GM12878 (cell line): ENCODE results near the gene KLHL9. TPM values are rescaled to one million over a fixed set of nuclear protein-coding genes. Genes with fewer than 3 reads are reported as not detected.
A peak's percentile ranks its signal among the peaks of the same experiment; 100 is the strongest.

Source experiments
- BRCA1 ChIP-seq: IDR thresholded peaks from 2 replicates; pipeline ENCODE4 v1.6.1; 2011; ENCODE audit warnings: low read depth, low read length, improper control_type of control experiment
- HDAC2 ChIP-seq: fragments of 200-600 bp; sonication (generic); IDR thresholded peaks from 2 replicates; pipeline ENCODE4 v1.6.1; 2017
- JUND ChIP-seq: IDR thresholded peaks from 2 replicates; pipeline ENCODE4 v1.6.1; 2012; ENCODE audit warnings: low read depth, mild to moderate bottlenecking, low read length, improper control_type of control experiment, moderate library complexity
- MTA2 ChIP-seq: fragments of 450-650 bp; IDR thresholded peaks from 2 replicates; pipeline ENCODE4 v1.6.1; 2016; ENCODE audit warnings: low read depth, mild to moderate bottlenecking, moderate library complexity
- PAX5 ChIP-seq: IDR thresholded peaks from 2 replicates; pipeline ENCODE4 v1.6.1; 2011; ENCODE audit warnings: low read depth, low read length, borderline replicate concordance
- POLR2AphosphoS2 ChIP-seq: IDR thresholded peaks from 2 replicates; pipeline ENCODE4 v1.6.1; 2011; ENCODE audit warnings: low read depth, mild to moderate bottlenecking, low read length, improper control_type of control experiment, moderate library complexity
- RUNX3 ChIP-seq: IDR thresholded peaks from 2 replicates; pipeline ENCODE4 v1.6.1; 2012; ENCODE audit warnings: low read length, inconsistent platforms
- SMC3 ChIP-seq: IDR thresholded peaks from 2 replicates; pipeline ENCODE4 v1.6.1; 2011; ENCODE audit warnings: low read length, improper control_type of control experiment, borderline replicate concordance
- SPI1 ChIP-seq: IDR thresholded peaks from 2 replicates; pipeline ENCODE4 v1.6.1; 2011; ENCODE audit warnings: low read depth, mild to moderate bottlenecking, low read length, moderate library complexity, borderline replicate concordance; ENCODE audit not compliant: insufficient read depth
- TARDBP ChIP-seq: IDR thresholded peaks from 2 replicates; pipeline ENCODE4 v1.6.1; 2016; ENCODE audit warnings: borderline replicate concordance
- TBL1XR1 ChIP-seq: IDR thresholded peaks from 2 replicates; pipeline ENCODE4 v1.6.1; 2012; ENCODE audit warnings: low read depth, low read length, improper control_type of control experiment
- WRNIP1 ChIP-seq: IDR thresholded peaks from 2 replicates; pipeline ENCODE4 v1.6.1; 2011; ENCODE audit warnings: low read depth, low read length, improper control_type of control experiment, borderline replicate concordance
- YY1 ChIP-seq: IDR thresholded peaks from 2 replicates; pipeline ENCODE4 v1.6.1; 2011; ENCODE audit warnings: low read depth, mild to moderate bottlenecking, low read length
- ZBED1 ChIP-seq: IDR thresholded peaks from 2 replicates; pipeline ENCODE4 v1.6.1; 2016; ENCODE audit warnings: borderline replicate concordance
- polyA plus RNA-seq, 11 experiments: library from polyadenylated mRNA; depleted of rRNA in 4 of 11; unstranded in 6 of 11; stranded (reverse) in 5 of 11; fragments of >200 nt; fragmentation: Nextera tagmentation in 4 of 11; fragmentation: Illumina TruSeq in 1 of 11; extraction: Ambion mirVana in 4 of 11; extraction: Trizol in 1 of 11; gene quantifications; 1 replicate in 1 of 11; 2 replicates in 10 of 11; pipeline versions ENCODE4 v1.2.1 to v1.2.3, GENCODE V29; 2011 to 2016; ENCODE audit warnings: inconsistent platforms in 2 of 11, missing spikeins in 2 of 11, low read depth in 1 of 11
- total RNA-seq, 4 experiments: library from RNA; depleted of rRNA in 3 of 4; stranded (reverse); fragments of >200 nt in 3 of 4; fragmentation: Illumina TruSeq in 1 of 4; extraction: Trizol in 1 of 4; gene quantifications; 2 replicates each; pipeline versions ENCODE4 v1.2.1 to v1.2.3, GENCODE V29; 2013 to 2021
- TF ChIP-seq, protein P1 (sequence below): IDR thresholded peaks from 2 replicates; pipeline ENCODE4 v1.6.1; 2011; ENCODE audit warnings: low read depth, mild to moderate bottlenecking, low read length, moderate library complexity, borderline replicate concordance; ENCODE audit errors: extremely low read depth
- TF ChIP-seq, protein P2 (sequence below): fragments of 450-650 bp; IDR thresholded peaks from 2 replicates; pipeline ENCODE4 v1.6.1; 2018; ENCODE audit warnings: mild to moderate bottlenecking, low read depth, moderate library complexity; ENCODE audit not compliant: partially characterized antibody
- TF ChIP-seq, protein P3 (sequence below): fragments of 450-650 bp; IDR thresholded peaks from 2 replicates; pipeline ENCODE4 v1.6.1; 2017; ENCODE audit warnings: mild to moderate bottlenecking

The KLHL9 gene
- total and polyA plus RNA-seq, 10 of the 15 experiments (the other 5 are each of a cell fraction or from before 2014, with no cell fraction given), result 3.8 to 37.7 (median 17.4) TPM

DNA sequence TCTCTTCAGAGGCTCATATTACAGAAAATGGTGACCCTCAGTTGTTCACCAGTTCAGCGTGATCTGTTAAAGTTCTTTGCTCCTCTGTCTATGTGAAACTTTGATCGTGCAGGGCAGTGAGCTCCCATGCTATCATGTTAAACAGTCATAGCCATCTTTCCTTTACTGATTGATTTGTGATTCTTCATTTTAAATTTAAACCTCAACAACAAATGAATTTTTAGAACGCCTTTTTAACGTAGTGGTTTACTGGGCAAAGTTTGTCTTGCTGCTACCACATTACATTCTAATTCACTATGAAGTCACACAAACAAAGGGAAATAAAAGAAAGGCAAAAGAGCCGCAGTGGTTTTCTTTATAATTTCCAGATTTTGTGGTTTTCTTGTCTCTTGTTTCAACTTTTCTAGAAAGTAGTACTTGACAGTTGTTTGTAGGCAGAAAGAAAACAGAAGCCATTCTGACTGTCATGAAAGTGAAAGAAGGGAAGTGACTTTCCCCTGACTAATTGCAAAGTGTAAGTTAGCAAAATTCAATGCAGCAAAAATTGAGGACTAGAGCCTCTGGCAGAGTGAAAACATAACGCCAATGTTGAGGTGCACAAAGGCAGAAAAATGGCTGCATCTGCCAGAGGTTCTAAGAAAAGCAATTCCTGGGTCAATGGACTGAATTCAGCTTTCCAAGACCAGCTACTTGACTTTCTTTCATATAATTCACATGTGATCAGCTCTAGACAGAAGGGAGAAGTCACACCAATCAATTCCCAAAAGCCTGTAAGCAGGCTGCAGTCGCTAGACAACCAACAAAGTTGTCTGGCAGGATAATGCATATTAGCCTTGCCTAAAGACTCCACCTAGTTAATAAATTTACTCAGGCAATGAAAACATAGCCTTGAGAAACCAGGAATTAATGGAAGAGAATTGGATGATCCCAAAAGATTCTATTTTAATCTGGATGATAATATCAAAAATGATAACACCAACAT, 22.6 kb upstream of the KLHL9 start (continued):
- 0 out of 2 replicates have a peak, but pooled peaks have one; percentile 62 for TF ChIP-seq ZBED1
- TF ChIP-seq, protein P1, sequence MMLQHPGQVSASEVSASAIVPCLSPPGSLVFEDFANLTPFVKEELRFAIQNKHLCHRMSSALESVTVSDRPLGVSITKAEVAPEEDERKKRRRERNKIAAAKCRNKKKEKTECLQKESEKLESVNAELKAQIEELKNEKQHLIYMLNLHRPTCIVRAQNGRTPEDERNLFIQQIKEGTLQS, result no peak
- no peak for TF ChIP-seq POLR2AphosphoS2
- no peak for TF ChIP-seq JUND
- TF ChIP-seq, protein P2, sequence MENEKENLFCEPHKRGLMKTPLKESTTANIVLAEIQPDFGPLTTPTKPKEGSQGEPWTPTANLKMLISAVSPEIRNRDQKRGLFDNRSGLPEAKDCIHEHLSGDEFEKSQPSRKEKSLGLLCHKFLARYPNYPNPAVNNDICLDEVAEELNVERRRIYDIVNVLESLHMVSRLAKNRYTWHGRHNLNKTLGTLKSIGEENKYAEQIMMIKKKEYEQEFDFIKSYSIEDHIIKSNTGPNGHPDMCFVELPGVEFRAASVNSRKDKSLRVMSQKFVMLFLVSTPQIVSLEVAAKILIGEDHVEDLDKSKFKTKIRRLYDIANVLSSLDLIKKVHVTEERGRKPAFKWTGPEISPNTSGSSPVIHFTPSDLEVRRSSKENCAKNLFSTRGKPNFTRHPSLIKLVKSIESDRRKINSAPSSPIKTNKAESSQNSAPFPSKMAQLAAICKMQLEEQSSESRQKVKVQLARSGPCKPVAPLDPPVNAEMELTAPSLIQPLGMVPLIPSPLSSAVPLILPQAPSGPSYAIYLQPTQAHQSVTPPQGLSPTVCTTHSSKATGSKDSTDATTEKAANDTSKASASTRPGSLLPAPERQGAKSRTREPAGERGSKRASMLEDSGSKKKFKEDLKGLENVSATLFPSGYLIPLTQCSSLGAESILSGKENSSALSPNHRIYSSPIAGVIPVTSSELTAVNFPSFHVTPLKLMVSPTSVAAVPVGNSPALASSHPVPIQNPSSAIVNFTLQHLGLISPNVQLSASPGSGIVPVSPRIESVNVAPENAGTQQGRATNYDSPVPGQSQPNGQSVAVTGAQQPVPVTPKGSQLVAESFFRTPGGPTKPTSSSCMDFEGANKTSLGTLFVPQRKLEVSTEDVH, result no peak
- peak; percentile 27; the same call in 1 of the 2 replicates for TF ChIP-seq PAX5
- peak; percentile 97 for TF ChIP-seq SPI1
- peak; percentile 45; the same call in 1 of the 2 replicates for TF ChIP-seq YY1
- TF ChIP-seq RUNX3, result peak; percentile 95
- peak; percentile 82 for TF ChIP-seq MTA2
- no peak for TF ChIP-seq HDAC2
- TF ChIP-seq, protein P3, sequence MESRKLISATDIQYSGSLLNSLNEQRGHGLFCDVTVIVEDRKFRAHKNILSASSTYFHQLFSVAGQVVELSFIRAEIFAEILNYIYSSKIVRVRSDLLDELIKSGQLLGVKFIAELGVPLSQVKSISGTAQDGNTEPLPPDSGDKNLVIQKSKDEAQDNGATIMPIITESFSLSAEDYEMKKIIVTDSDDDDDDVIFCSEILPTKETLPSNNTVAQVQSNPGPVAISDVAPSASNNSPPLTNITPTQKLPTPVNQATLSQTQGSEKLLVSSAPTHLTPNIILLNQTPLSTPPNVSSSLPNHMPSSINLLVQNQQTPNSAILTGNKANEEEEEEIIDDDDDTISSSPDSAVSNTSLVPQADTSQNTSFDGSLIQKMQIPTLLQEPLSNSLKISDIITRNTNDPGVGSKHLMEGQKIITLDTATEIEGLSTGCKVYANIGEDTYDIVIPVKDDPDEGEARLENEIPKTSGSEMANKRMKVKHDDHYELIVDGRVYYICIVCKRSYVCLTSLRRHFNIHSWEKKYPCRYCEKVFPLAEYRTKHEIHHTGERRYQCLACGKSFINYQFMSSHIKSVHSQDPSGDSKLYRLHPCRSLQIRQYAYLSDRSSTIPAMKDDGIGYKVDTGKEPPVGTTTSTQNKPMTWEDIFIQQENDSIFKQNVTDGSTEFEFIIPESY, result no peak
- no peak for TF ChIP-seq SMC3
- TF ChIP-seq WRNIP1, result no peak
- TF ChIP-seq TBL1XR1, result peak; percentile 41; the same call in 1 of the 2 replicates
- no peak for TF ChIP-seq TARDBP
- no peak for TF ChIP-seq BRCA1
